ENCODE results near the gene KLHL40.

Gene KLHL40

DNA sequence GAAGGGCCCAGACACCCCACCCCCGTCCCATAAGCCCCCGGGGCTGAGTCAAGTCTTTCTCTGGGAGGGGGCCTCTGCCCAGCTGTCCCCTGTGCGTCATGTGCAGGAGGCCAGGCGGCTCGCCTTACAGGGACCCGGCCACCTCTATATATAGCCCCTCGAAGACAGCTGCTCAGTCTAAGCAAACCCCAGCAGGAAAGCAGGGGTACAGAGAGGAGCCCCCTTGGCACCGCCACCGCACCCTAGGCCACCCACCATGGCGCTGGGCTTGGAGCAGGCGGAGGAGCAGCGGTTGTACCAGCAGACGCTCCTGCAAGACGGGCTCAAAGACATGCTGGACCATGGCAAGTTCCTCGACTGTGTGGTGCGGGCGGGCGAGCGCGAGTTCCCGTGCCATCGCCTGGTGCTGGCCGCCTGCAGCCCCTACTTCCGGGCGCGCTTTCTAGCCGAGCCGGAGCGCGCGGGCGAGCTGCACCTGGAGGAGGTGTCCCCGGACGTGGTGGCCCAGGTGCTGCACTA is at the start of gene KLHL40:
Gene KLHL40, plus strand, starts transcription at position 175 of the 519 bp plus-strand sequence. Its CDS starts 82 bp downstream, at position 257.
- in situ Hi-C loops (cut with HindIII; ENCODE audit: low pct_unique_long_range_greater_than_20kb, low sequenced_read_pairs), result no loop called here
- no peak for TF ChIP-seq JUND (IDR thresholded peaks at IDR 0.05; ENCODE audit: low read depth)
- no peak for DNase-seq (ENCODE audit: low read depth in 1 of 2, low spot score in 1 of 2)

DNA sequence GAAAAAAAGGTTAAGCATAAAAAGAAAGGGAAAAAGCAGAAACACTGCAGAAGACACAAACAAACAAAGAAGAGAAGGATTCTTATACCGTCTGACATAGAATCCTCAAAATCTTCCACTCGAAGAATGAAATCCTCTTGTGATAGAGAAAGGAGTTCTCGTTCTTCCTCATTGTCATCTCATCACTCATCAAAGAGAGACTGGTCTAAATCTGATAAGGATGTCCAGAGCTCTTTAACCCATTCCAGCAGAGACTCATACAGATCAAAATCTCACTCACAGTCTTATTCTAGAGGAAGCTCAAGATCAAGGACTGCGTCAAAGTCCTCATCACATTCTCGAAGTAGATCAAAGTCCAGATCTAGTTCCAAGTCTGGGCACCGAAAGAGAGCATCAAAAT is 48.3 kb upstream of the KLHL40 start:
- TF ChIP-seq JUND (IDR thresholded peaks at IDR 0.05; ENCODE audit: low read depth), result no peak
- no peak for DNase-seq (ENCODE audit: low read depth in 1 of 2, low spot score in 1 of 2)
- in situ Hi-C loops (cut with HindIII; ENCODE audit: low pct_unique_long_range_greater_than_20kb, low sequenced_read_pairs), result no loop called here

- no peak for DNase-seq (ENCODE audit: low read depth in 1 of 2, low spot score in 1 of 2)
- no peak for TF ChIP-seq JUND (IDR thresholded peaks at IDR 0.05; ENCODE audit: low read depth)
- in situ Hi-C loops (cut with HindIII; ENCODE audit: low pct_unique_long_range_greater_than_20kb, low sequenced_read_pairs), result no loop called here
Observed at GRCh38 chr3:42638339-42638842, 46.9 kb upstream of the KLHL40 start.

GRCh38 chr3:42639192-42639591 is 46.1 kb upstream of the KLHL40 start:
- in situ Hi-C loops (cut with HindIII; ENCODE audit: low pct_unique_long_range_greater_than_20kb, low sequenced_read_pairs), result no loop called here
- DNase-seq (ENCODE audit: low read depth in 1 of 2, low spot score in 1 of 2), result no peak
- TF ChIP-seq JUND (IDR thresholded peaks at IDR 0.05; ENCODE audit: low read depth), result no peak

- in situ Hi-C loops (cut with HindIII; ENCODE audit: low pct_unique_long_range_greater_than_20kb, low sequenced_read_pairs), result no loop called here
- DNase-seq (ENCODE audit: low read depth in 1 of 2, low spot score in 1 of 2), result no peak
- no peak for TF ChIP-seq JUND (IDR thresholded peaks at IDR 0.05; ENCODE audit: low read depth)
Observed at GRCh38 chr3:42640129-42640528, 45.2 kb upstream of the KLHL40 start.

GRCh38 chr3:42640771-42641370 is 44.5 kb upstream of the KLHL40 start:
- TF ChIP-seq JUND (IDR thresholded peaks at IDR 0.05; ENCODE audit: low read depth), result no peak
- no peak for DNase-seq (ENCODE audit: low read depth in 1 of 2, low spot score in 1 of 2)
- in situ Hi-C loops (cut with HindIII; ENCODE audit: low pct_unique_long_range_greater_than_20kb, low sequenced_read_pairs), result no loop called here

- TF ChIP-seq JUND (IDR thresholded peaks at IDR 0.05; ENCODE audit: low read depth), result no peak
- in situ Hi-C loops (cut with HindIII; ENCODE audit: low pct_unique_long_range_greater_than_20kb, low sequenced_read_pairs), result no loop called here
- no peak for DNase-seq (ENCODE audit: low read depth in 1 of 2, low spot score in 1 of 2)
Observed at GRCh38 chr3:42647821-42648459, 37.4 kb upstream of the KLHL40 start.

DNA sequence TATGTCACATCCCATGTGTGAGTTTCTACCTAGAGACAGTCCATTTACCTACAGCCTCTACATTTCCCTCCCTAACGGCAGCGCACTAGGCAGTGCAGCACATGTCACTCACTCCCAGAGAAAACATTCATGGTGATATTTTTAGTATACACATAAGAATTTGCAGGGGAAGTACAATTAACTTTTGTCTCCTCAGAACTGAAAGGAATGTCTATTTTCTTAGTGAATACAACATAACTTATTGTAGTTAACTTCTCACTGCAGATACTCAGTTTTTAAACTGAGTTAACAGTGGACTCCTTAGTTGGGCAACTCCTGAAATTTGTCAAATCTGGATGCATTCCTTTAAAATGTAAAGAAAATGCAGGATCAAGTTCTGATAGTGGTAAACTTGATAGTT is 36.3 kb upstream of the KLHL40 start:
- no peak for TF ChIP-seq JUND (IDR thresholded peaks at IDR 0.05; ENCODE audit: low read depth)
- in situ Hi-C loops (cut with HindIII; ENCODE audit: low pct_unique_long_range_greater_than_20kb, low sequenced_read_pairs), result no loop called here

DNA sequence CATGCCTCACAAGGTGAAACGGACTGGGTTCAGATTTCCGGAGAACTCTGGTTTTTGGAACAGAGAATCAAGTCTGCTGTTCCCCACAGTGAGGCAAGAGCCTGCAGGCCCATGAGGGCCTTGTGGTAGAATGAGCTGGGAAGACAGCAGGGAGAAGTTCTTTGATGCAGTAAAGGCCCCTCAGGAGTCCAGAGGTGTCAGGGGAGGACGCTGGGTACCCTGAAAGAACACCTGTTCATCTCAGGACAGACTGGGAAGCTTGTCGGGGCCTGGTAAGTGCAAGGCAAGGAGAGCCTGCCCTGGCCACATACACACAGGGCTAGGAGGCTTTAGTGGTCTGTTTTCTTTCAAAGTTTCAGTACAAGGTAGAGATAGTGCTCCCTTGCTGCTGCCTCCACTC is 35.6 kb upstream of the KLHL40 start:
- in situ Hi-C loops (cut with HindIII; ENCODE audit: low pct_unique_long_range_greater_than_20kb, low sequenced_read_pairs), result no loop called here
- TF ChIP-seq JUND (IDR thresholded peaks at IDR 0.05; ENCODE audit: low read depth), result no peak
- DNase-seq (ENCODE audit: low read depth in 1 of 2, low spot score in 1 of 2), result no peak

More for the DNA sequence above, 36.3 kb upstream of the KLHL40 start:
- no peak for DNase-seq (ENCODE audit: low read depth in 1 of 2, low spot score in 1 of 2)

DNA sequence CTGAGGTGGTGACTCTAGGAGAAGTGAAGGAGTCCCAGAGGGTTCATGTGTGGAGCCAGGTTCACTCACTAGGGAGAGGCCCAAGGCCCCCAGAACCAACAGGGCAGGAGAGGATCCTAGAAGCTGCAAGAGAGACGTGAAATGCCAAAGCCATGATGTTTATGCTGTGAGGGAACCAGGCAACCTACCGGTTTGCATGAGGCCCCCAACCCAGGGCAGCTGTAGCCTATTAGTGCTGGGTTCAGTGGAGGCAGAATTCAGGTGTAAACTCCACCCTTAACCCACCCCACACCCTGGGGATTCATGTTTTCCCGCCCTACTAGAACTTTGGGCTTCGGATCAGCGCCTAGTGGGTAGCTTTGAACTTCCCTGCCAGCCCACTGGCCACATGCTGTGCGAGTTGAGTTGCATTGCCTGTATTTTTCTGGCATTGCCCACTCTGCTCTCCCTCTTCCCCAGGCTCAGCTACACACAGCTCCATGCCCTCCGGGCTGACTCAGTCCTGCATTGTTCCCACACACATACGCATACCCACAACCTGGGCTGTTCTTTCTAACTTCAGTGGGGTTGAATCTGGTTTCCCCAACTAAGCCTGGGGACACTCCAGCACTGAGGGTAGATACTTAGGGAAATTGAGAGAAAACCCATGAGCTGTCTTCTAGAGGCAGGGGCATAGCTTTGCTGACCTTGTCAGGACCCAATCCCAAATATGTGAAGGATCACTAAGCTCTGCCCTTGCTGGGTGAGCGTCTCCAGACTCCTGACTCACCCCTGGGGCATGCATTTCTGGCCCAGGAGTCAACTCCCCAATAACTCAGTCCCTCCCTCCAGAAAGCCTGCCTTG is 33.9 kb upstream of the KLHL40 start:
- in situ Hi-C loops (cut with HindIII; ENCODE audit: low pct_unique_long_range_greater_than_20kb, low sequenced_read_pairs), result no loop called here
- no peak for DNase-seq (ENCODE audit: low read depth in 1 of 2, low spot score in 1 of 2)
- no peak for TF ChIP-seq JUND (IDR thresholded peaks at IDR 0.05; ENCODE audit: low read depth)

GRCh38 chr3:42652251-42652610 is 33.1 kb upstream of the KLHL40 start:
- no peak for DNase-seq (ENCODE audit: low read depth in 1 of 2, low spot score in 1 of 2)
- in situ Hi-C loops (cut with HindIII; ENCODE audit: low pct_unique_long_range_greater_than_20kb, low sequenced_read_pairs), result no loop called here
- TF ChIP-seq JUND (IDR thresholded peaks at IDR 0.05; ENCODE audit: low read depth), result no peak

- no peak for TF ChIP-seq JUND (IDR thresholded peaks at IDR 0.05; ENCODE audit: low read depth)
- DNase-seq (ENCODE audit: low read depth in 1 of 2, low spot score in 1 of 2), result peak; percentile 16 to 56
- in situ Hi-C loops (cut with HindIII; ENCODE audit: low pct_unique_long_range_greater_than_20kb, low sequenced_read_pairs), result no loop called here
Observed at GRCh38 chr3:42652611-42653302, 32.6 kb upstream of the KLHL40 start.
